GM21515 (cell line): Measurements from ENCODE around the gene ASIP.
"Not testable (repeated sequence)": the region's sequence is repeated elsewhere in the genome, so short reads cannot be mapped to it uniquely, and the experiment has no call there.

ENCODE experiments used
- ATAC-seq: cut with Tn5 transposase; IDR thresholded peaks from one replicate; pipeline ENCODE4 v1.9.1; 2021; ENCODE audit not compliant: unreplicated experiment

ASIP gene

GRCh38 chr20:34240693-34241615 lies at the start of gene ASIP:
ASIP (plus strand) TSS chr20:34241423; CDS start chr20:34260375, 18,952 bp downstream.
- ATAC-seq = no peak

- ATAC-seq = no peak
These were observed 48.2 kb upstream of the ASIP start for GRCh38 chr20:34193051-34193450.

- no peak for ATAC-seq
These were observed 42.0 kb upstream of the ASIP start for GRCh38 chr20:34199183-34199582.

- no peak for ATAC-seq
These were observed 41.2 kb upstream of the ASIP start for GRCh38 chr20:34200023-34200422.

GRCh38 chr20:34201531-34201930 lies 39.7 kb upstream of the ASIP start:
- no peak for ATAC-seq

- ATAC-seq = not testable (repeated sequence)
These were observed 35.9 kb upstream of the ASIP start for GRCh38 chr20:34205172-34205880.

- no peak for ATAC-seq
These were observed 32.1 kb upstream of the ASIP start for GRCh38 chr20:34209111-34209510.

GRCh38 chr20:34210271-34210670 lies 31.0 kb upstream of the ASIP start:
- no peak for ATAC-seq

- no peak for ATAC-seq
These were observed 29.6 kb upstream of the ASIP start for GRCh38 chr20:34211591-34211990.

GRCh38 chr20:34213213-34213612 lies 28.0 kb upstream of the ASIP start:
- no peak for ATAC-seq

GRCh38 chr20:34215711-34216381 lies 25.4 kb upstream of the ASIP start:
- ATAC-seq = no peak

GRCh38 chr20:34216382-34216742 lies 24.9 kb upstream of the ASIP start:
- no peak for ATAC-seq

GRCh38 chr20:34220561-34220960 lies 20.7 kb upstream of the ASIP start:
- no peak for ATAC-seq

GRCh38 chr20:34222208-34222607 lies 19.0 kb upstream of the ASIP start:
- ATAC-seq = no peak

GRCh38 chr20:34224251-34224650 lies 17.0 kb upstream of the ASIP start:
- ATAC-seq = not testable (repeated sequence)

GRCh38 chr20:34231634-34232033 lies 9.6 kb upstream of the ASIP start:
- ATAC-seq = no peak

- no peak for ATAC-seq
These were observed 8.6 kb upstream of the ASIP start for GRCh38 chr20:34232494-34233087.

GRCh38 chr20:34233687-34234086 lies 7.5 kb upstream of the ASIP start:
- no peak for ATAC-seq

GRCh38 chr20:34235875-34236274 lies 5.3 kb upstream of the ASIP start:
- no peak for ATAC-seq

- ATAC-seq = no peak
These were observed 3.3 kb upstream of the ASIP start for GRCh38 chr20:34237942-34238341.

GRCh38 chr20:34240121-34240520 lies 1.1 kb upstream of the ASIP start:
- no peak for ATAC-seq
